ENCODE results near the gene PLPP6.

- TF ChIP-seq CTCF (IDR thresholded peaks at IDR 0.05): no peak
- no peak for TF ChIP-seq POLR2AphosphoS5 (IDR thresholded peaks at IDR 0.05)
- no peak for TF ChIP-seq EP300 (IDR thresholded peaks at IDR 0.05)
Measured at GRCh38 chr9:4680750-4681149, 18.7 kb downstream of the PLPP6 start.

Measured in suprapubic skin (tissue), 4 donors.